Endothelial cell of umbilical vein (primary cell): Measurements from ENCODE around the gene INHBC. TPM values are rescaled to one million over a fixed set of nuclear protein-coding genes. Genes with fewer than 3 reads are reported as not detected.

Experiments used
- BruUV-seq: library from RNA; stranded (reverse); fragments of 400-500 nt; replicated peaks from 2 replicates; lab custom pipeline; 2021; lab: Mats Ljungman, UMichigan
- CTCF ChIA-PET: fragments of 300-600, 350-600 bp; sonication (Branson Sonifier 250); formaldehyde crosslinking; loops from one replicate; lab custom pipeline; 2021; ENCODE audit warnings: antibody characterized with exemption, inconsistent platforms; lab: Charles Lee
- POLR2A ChIA-PET: fragments of 300-600, 350-600 bp; sonication (Branson Sonifier 250); formaldehyde crosslinking; loops from one replicate; lab custom pipeline; 2021; ENCODE audit warnings: antibody characterized with exemption, inconsistent platforms; lab: Charles Lee
- DNase-seq: peaks from one replicate; pipeline ENCODE4 v3.0.0-alpha.2; 2011; ENCODE audit warnings: low read depth, low spot score
- FAIRE-seq: peaks from 2 replicates; lab custom pipeline; 2011; peaks lifted over from hg19 to GRCh38; lab: Jason Lieb, UNC
- H2AFZ ChIP-seq: 2 replicates; pipeline ENCODE4 v1.6.0; 2012; ENCODE audit warnings: low read depth, low read length, control low read depth, inconsistent platforms
- H3K27ac ChIP-seq: 2 replicates; pipeline ENCODE4 v1.5.1; 2011; ENCODE audit warnings: low read depth, mild to moderate bottlenecking, control low read depth, low read length, moderate library complexity; ENCODE audit not compliant: insufficient read depth
- H3K27me3 ChIP-seq, 2 experiments: 2 replicates each; pipeline versions ENCODE4 v1.6.0 to v1.6.1; 2011; ENCODE audit warnings: low read length in 2 of 2, mixed read lengths in 1 of 2; ENCODE audit not compliant: control insufficient read depth in 2 of 2, insufficient read depth in 2 of 2
- H3K36me3 ChIP-seq, 2 experiments: 2 replicates in 1 of 2; 3 replicates in 1 of 2; pipeline ENCODE4 v1.5.1; 2011; ENCODE audit warnings: low read length in 2 of 2, mild to moderate bottlenecking in 1 of 2, moderate library complexity in 1 of 2; ENCODE audit not compliant: control insufficient read depth in 2 of 2, insufficient read depth in 2 of 2; ENCODE audit errors: extremely low read depth in 1 of 2
- H3K4me1 ChIP-seq: 3 replicates; pipeline ENCODE4 v1.5.1; 2011; ENCODE audit warnings: mild to moderate bottlenecking, low read length; ENCODE audit not compliant: control insufficient read depth, insufficient read depth; ENCODE audit errors: extremely low read depth
- H3K4me2 ChIP-seq: 2 replicates; pipeline ENCODE4 v1.6.1; 2011; ENCODE audit warnings: low read length, control low read depth, mixed read lengths; ENCODE audit not compliant: insufficient read depth
- H3K4me3 ChIP-seq, 3 experiments: fragments of 200-600 bp in 1 of 3; sonication (generic), shearing (Covaris generic) in 1 of 3; replicated peaks in 1 of 3; 2 replicates each; pipeline ENCODE4 v1.5.1; 2011 to 2016; ENCODE audit warnings: control low read depth in 3 of 3, low read length in 3 of 3, mild to moderate bottlenecking in 2 of 3, inconsistent platforms in 1 of 3, low read depth in 1 of 3, moderate library complexity in 1 of 3; ENCODE audit not compliant: insufficient read depth in 1 of 3
- H3K79me2 ChIP-seq: 2 replicates; pipeline ENCODE4 v1.6.0; 2012; ENCODE audit warnings: low read length, inconsistent platforms; ENCODE audit not compliant: control insufficient read depth, insufficient read depth
- H3K9ac ChIP-seq: replicated peaks from 2 replicates; pipeline ENCODE3; 2011; ENCODE audit warnings: low read length, control low read depth; ENCODE audit not compliant: insufficient read depth; ENCODE audit errors: extremely low read depth
- H3K9me1 ChIP-seq: replicated peaks from 3 replicates; pipeline ENCODE4 v1.6.0; 2011; ENCODE audit warnings: mild to moderate bottlenecking, low read length; ENCODE audit not compliant: control insufficient read depth, insufficient read depth; ENCODE audit errors: extremely low read depth
- H3K9me3 ChIP-seq: replicated peaks from 2 replicates; pipeline ENCODE4 v1.5.1; 2012; ENCODE audit warnings: low read length, inconsistent platforms; ENCODE audit not compliant: control insufficient read depth, insufficient read depth
- H4K20me1 ChIP-seq: replicated peaks from 2 replicates; pipeline ENCODE3; 2011; ENCODE audit warnings: mild to moderate bottlenecking, low read length; ENCODE audit not compliant: control insufficient read depth, insufficient read depth; ENCODE audit errors: extremely low read depth
- POLR2A ChIP-seq: IDR thresholded peaks from 2 replicates; pipeline ENCODE4 v1.6.1; 2012; ENCODE audit warnings: low read depth, mild to moderate bottlenecking, control low read depth, low read length
- POLR2AphosphoS5 ChIP-seq: IDR thresholded peaks from 2 replicates; pipeline ENCODE4 v1.6.1; 2012; ENCODE audit warnings: low read depth, mild to moderate bottlenecking, control low read depth, low read length, moderate library complexity; ENCODE audit not compliant: insufficient read depth
- dilution Hi-C: fragments of 300-500 bp; cut with MboI; formaldehyde crosslinking; loops from one replicate; pipeline ENCODE4 v1.15.0; 2019; ENCODE audit warnings: low sequenced_read_pairs; ENCODE audit not compliant: extremely low pct_ligation_motif_present
- intact Hi-C: fragments of 100-400 bp; cut with micrococcal nuclease; formaldehyde crosslinking; loops from one replicate; pipeline ENCODE4 v1.10.0; 2022
- polyA plus RNA-seq, 4 experiments: library from polyadenylated mRNA; depleted of rRNA in 3 of 4; stranded (reverse) in 3 of 4; unstranded in 1 of 4; fragments of >200 nt; gene quantifications; 2 replicates each; pipeline versions ENCODE4 v1.2.1 to v1.2.3, GENCODE V29; 2011 to 2012; ENCODE audit warnings: missing spikeins in 1 of 4
- total RNA-seq: library from RNA; stranded (reverse); gene quantifications from 2 replicates; pipeline ENCODE4 v1.2.3, GENCODE V29; 2021
- TF ChIP-seq, protein P1 (sequence below): IDR thresholded peaks from 2 replicates; pipeline ENCODE4 v1.6.1; 2011; ENCODE audit not compliant: insufficient read depth, insufficient read length
- TF ChIP-seq, protein P2 (sequence below), 2 donors: IDR thresholded peaks; 1 replicate in 1 of 2; 2 replicates in 1 of 2; pipeline ENCODE4 v1.5.1; 2011; ENCODE audit warnings: low read length in 2 of 2, mild to moderate bottlenecking in 2 of 2, moderate library complexity in 2 of 2, control low read depth in 1 of 2, inconsistent platforms in 1 of 2, low read depth in 1 of 2; ENCODE audit not compliant: insufficient read depth in 1 of 2; ENCODE audit errors: extremely low read depth in 1 of 2

The INHBC gene
- total and polyA plus RNA-seq, 2 donors (not counting 3 experiments of a cell fraction or from before 2014, with no cell fraction given): not detected

DNA sequence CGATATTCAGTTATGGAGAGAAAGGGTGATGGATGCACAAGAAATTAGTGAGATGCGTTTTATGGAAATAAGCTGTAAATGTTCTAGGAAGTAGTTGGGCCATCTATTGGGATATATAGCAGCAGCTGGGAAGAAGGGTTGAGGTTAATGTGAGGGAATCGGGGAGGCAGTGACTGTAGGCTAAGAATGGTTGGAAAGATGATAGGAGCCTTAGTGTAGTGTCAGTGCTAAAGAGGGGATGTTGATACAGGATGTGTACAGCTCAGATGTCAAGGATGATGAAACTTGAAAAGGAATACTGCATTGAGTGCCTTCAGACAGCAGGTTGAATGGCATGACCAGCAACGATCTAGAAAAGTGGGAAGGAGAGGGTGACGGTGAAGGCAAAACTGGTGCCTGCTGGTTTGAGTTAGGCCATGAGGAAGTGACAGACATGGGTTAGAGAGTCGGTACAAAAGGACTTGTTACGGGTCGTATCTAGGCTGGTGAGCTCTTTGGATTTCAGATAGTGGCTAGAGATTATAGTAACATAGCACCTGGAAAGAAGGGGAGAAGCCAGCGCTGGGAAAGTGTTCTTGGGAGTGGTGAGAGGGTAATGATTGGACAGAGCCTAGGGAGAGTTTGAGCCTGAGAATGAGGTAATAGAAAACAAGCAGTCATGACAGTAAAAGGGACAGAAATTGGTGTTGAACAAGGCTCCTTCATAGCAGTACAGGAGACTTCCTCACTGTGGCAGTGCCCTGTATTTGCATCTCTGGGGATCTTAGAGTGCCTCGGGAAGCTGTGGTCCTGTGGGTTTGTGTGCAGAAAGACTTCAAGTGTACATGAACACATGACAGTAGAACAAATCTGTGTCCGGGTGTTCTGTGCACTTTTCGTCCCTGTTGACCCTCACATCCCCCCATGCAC lies 62.9 kb downstream of the INHBC start:
- no peaks in the 10 kb centered on the region for H3K4me1 ChIP-seq
- H3K79me2 ChIP-seq: no peaks in the 10 kb centered on the region
- H2AFZ ChIP-seq: no peak overlapping the region
- CTCF ChIA-PET: interaction anchor here (1.0 kb wide), 2 partner anchors 9 to 38 kb away, joined by 3 read pairs; partner anchors contain the start of gene GLI1
- no TSS peak for BruUV-seq
- dilution Hi-C loops: no loop called here
- no peaks in the 10 kb centered on the region for H3K9me1 ChIP-seq
- no peaks in the 10 kb centered on the region for H3K9me3 ChIP-seq
- H3K36me3 ChIP-seq: peaks cover 29 to 32% of the 10 kb centered on the region in 2 experiments
- no peak for DNase-seq
- H3K9ac ChIP-seq: no peak overlapping the region
- H3K4me2 ChIP-seq: no peak overlapping the region
- H3K27ac ChIP-seq: no peak overlapping the region
- TF ChIP-seq POLR2A: peak; percentile 35
- TF ChIP-seq POLR2AphosphoS5: no peak
- TF ChIP-seq, protein P1, sequence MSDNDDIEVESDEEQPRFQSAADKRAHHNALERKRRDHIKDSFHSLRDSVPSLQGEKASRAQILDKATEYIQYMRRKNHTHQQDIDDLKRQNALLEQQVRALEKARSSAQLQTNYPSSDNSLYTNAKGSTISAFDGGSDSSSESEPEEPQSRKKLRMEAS: no peak
- TF ChIP-seq, protein P2, sequence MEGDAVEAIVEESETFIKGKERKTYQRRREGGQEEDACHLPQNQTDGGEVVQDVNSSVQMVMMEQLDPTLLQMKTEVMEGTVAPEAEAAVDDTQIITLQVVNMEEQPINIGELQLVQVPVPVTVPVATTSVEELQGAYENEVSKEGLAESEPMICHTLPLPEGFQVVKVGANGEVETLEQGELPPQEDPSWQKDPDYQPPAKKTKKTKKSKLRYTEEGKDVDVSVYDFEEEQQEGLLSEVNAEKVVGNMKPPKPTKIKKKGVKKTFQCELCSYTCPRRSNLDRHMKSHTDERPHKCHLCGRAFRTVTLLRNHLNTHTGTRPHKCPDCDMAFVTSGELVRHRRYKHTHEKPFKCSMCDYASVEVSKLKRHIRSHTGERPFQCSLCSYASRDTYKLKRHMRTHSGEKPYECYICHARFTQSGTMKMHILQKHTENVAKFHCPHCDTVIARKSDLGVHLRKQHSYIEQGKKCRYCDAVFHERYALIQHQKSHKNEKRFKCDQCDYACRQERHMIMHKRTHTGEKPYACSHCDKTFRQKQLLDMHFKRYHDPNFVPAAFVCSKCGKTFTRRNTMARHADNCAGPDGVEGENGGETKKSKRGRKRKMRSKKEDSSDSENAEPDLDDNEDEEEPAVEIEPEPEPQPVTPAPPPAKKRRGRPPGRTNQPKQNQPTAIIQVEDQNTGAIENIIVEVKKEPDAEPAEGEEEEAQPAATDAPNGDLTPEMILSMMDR (IDR thresholded peaks at IDR 0.05; ENCODE audit: extremely low read depth in 1 of 2, insufficient read depth in 1 of 2, low read depth in 1 of 2, low read length in 2 of 2): no peak
- intact Hi-C loops: no loop called here
- no peak overlapping the region for H3K4me3 ChIP-seq
- no peaks in the 10 kb centered on the region for H3K27me3 ChIP-seq
- POLR2A ChIA-PET: no interaction called here
- no peak for FAIRE-seq
- no peaks in the 10 kb centered on the region for H4K20me1 ChIP-seq
